G401.6 (cell line): ENCODE results near the gene SULT2A1.
"Not testable (repeated sequence)": the region's sequence is repeated elsewhere in the genome, so short reads cannot be mapped to it uniquely, and the experiment has no call there.

Experiments
- FAIRE-seq: peaks from 2 replicates; lab custom pipeline; 2012; peaks lifted over from hg19 to GRCh38; lab: Jason Lieb, UNC

SULT2A1 gene

DNA sequence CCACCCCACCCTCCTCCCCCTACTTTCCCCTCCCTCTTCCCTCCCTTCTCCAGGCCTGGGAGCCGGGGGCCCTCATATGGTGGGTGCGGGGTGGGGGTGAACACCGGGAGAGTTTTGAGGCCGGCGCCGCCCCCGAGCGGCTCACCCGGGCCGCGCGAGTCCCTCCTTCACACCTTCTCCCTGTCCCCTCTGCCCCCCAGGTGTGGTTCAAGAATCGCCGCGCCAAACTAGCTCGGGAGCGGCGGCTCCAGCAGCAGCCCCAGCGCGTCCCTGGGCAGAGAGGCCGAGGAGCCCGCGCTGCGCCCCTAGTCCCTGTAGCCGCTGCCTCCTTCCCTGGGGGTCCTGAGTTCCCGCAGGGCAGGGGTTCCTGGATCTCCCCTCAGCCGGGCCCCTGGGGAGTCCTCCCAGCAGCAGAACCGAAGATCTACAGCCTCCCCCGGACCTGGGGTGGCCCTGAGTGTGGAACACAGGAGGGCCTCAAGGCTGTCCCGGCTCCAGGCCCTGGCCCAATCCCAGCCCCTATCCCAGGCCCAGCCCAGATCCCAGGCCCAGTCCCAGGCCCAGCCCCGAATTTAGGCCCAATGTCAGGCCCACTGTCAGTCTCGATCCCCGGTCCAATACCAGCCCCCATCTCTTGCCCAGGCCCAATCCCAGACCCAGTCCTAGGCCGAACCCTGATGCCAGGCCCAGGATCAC lies 25.4 kb downstream of the SULT2A1 start:
- FAIRE-seq, result no peak

- not testable (repeated sequence) for FAIRE-seq
Observed at GRCh38 chr19:47859838-47860237, 26.3 kb downstream of the SULT2A1 start.

DNA sequence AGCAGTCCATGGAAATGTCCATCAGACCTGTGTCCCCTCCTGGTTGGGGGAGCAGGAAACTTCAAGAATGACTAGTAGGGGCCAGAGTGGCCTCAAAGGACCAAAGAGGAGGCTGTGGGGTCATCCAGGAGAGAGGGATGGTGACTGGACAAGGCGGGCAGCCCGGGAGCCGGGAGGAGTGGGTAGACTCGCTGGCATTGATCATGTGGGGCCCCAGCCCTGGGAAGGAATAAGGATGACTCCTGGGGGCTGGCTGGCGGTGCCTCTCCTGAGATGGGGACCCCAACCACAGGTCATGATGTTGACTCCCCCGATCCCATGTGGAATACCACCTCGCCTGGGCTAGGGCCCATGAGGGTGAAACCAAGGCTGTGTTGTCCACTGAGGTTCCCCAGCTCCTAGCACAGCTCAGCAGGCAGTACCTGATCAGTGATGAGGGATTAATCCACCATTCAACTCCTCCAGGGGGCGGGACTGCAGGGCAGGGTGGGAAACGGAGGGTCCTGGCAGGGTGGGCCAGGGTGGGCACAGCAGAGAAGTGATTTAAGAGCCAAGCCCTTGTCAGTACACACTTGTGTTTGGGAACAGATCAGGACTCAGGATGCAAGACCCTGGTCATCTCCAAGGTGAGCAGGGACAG lies 27.3 kb downstream of the SULT2A1 start, which contains the start of gene TPRX2:
TPRX2 (plus strand) TSS at position 590 of the 640 bp plus-strand sequence; CDS start at position 602, 12 bp downstream.
- not testable (repeated sequence) for FAIRE-seq

DNA sequence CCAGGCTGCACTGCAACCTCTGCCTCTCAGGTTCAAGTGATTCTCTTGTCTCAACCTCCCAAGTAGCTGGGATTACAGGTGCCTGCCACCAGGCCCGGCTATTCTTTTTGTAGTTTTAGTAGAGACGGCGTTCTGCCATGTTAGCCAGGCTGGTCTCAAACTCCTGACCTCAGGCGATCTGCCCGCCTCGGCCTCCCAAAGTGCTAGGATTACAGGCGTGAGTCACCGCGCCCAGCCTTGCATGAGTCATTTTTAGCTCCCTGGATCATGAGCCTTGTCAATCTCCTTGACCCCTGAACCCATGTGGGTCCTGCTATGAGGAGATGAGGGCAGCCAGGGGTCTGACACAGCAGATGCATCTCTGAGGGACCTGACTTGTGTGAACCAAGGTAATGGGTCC lies 27.9 kb downstream of the SULT2A1 start:
- FAIRE-seq, result peak; percentile 78

DNA sequence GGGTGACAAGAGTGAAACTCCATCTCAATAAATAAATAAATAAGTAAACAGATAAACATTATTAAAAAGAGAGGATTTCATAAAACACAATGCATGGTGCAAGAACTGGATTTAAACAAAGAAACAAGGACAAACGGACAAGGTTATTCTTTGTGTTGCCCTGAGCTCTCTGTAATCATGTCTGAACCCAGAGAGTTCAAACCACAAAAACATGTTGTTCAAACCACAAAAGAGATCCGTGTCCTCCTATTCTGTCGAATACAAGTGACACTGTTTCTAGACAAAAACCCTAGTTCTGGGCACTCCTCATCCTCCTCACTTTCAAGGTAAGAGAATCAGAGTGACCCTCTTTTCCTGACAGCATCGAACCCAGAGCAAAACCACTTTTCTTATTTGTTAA lies 31.7 kb downstream of the SULT2A1 start:
- FAIRE-seq, result no peak

- no peak for FAIRE-seq
Observed at GRCh38 chr19:47853003-47853402, 33.1 kb downstream of the SULT2A1 start.

DNA sequence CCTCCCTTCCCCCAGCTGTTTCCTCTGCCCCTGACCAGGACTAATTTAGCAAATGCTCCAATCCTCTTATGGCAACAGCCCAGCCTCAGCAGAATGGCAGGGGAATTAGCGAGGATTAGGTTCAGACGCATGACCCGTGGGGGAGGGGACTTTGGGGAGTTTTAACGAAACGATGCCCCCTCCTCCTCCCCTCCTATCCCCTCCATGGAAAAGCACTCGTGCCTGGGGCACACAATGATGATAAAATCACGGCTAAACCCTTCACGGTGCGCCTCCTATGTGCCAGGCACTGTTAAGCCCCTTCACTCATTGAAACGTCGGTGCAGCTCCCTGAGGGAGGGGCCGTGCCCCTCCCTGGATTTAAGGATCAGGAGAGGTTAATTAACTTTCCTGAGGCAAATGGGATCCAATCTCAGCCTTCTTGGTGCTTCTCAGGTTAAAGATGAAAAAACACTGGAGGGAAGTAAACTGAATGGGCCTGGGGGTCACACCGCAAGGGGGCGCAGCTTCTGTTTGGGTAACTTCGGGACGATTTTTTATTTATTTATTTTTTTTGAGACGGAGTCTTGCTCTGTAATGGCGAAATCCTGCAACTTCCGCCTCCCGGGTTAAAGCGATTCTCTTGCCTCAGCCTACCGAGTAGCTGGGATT lies 37.2 kb downstream of the SULT2A1 start:
- no peak for FAIRE-seq

GRCh38 chr19:47848425-47848822 lies 37.7 kb downstream of the SULT2A1 start:
- FAIRE-seq, result no peak

GRCh38 chr19:47842941-47843340 lies 43.2 kb downstream of the SULT2A1 start:
- FAIRE-seq, result no peak

GRCh38 chr19:47839913-47840312 lies 46.2 kb downstream of the SULT2A1 start:
- FAIRE-seq, result no peak

- FAIRE-seq, result no peak
Observed at GRCh38 chr19:47839411-47839810, 46.7 kb downstream of the SULT2A1 start.

- FAIRE-seq, result no peak
Observed at GRCh38 chr19:47836038-47836437, 50.1 kb downstream of the SULT2A1 start.

- FAIRE-seq, result no peak
Observed at GRCh38 chr19:47832723-47833122, 53.4 kb downstream of the SULT2A1 start.

DNA sequence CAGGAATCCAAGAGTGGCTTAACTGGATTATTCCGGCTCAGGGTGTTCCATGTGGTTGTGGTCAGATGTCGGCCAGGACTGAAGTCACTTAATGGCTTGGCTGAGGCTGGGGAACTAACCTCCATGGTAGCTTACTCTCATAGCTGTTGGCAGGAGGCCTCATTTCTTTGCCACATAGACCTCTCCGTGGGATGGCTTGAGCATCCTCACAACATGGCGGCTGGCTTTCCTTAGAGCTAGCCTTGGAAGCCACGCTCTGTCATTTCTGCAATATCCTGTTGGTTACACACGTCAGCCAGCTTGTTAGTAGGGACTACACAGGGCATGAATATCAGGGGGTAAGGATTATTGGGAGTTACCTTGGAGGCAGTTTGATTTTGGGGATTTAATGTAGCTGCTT lies 59.3 kb downstream of the SULT2A1 start:
- FAIRE-seq, result no peak

GRCh38 chr19:47824396-47824795 lies 61.7 kb downstream of the SULT2A1 start:
- no peak for FAIRE-seq

- FAIRE-seq, result no peak
Observed at GRCh38 chr19:47821460-47822020, 64.6 kb downstream of the SULT2A1 start, which contains the start of gene CRX. CRX (plus strand) TSS chr19:47821937; CDS start chr19:47834444, 12,507 bp downstream.
